ENCODE measurements around the gene HCN2.

DNA sequence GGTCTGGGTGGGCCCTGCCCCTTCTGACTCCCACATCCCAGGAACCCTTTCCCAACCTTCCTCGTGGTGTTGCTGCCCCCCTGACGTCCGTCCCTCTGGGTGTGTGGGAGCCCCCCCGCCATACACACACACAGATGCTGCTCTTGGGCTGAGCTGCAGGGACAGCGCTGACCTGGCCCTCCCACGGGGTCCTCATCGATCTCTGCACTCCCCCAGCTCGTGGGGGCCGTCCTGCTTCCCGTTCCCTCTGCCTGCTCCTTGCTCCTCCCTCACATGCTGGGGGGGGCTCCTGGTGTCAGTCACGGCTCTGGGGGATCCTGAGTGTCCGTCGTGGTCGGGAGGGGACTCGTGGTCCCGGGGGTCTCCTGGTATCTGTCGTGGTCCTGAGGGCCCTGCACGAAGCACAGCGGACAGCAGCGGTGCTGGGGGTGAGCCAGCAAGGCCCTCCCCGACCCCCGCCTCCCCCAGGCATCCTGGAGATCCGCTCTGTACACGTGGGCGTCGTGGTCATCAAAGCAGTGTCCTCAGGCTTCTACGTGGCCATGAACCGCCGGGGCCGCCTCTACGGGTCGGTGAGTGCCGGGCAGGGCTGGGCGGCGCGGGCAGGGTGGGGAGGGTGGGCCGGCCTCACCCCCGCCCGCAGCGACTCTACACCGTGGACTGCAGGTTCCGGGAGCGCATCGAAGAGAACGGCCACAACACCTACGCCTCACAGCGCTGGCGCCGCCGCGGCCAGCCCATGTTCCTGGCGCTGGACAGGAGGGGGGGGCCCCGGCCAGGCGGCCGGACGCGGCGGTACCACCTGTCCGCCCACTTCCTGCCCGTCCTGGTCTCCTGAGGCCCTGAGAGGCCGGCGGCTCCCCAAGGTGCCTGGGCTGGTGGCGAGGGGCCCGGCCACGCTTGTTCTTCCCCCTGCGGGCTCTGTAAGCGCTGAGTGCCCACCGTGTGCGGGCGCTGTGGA, 53.4 kb downstream of the HCN2 start:
- TF ChIP-seq, protein P1, sequence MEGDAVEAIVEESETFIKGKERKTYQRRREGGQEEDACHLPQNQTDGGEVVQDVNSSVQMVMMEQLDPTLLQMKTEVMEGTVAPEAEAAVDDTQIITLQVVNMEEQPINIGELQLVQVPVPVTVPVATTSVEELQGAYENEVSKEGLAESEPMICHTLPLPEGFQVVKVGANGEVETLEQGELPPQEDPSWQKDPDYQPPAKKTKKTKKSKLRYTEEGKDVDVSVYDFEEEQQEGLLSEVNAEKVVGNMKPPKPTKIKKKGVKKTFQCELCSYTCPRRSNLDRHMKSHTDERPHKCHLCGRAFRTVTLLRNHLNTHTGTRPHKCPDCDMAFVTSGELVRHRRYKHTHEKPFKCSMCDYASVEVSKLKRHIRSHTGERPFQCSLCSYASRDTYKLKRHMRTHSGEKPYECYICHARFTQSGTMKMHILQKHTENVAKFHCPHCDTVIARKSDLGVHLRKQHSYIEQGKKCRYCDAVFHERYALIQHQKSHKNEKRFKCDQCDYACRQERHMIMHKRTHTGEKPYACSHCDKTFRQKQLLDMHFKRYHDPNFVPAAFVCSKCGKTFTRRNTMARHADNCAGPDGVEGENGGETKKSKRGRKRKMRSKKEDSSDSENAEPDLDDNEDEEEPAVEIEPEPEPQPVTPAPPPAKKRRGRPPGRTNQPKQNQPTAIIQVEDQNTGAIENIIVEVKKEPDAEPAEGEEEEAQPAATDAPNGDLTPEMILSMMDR (IDR thresholded peaks at IDR 0.05; ENCODE audit: poor library complexity, severe bottlenecking) = no peak
- no peak for TF ChIP-seq POLR2AphosphoS5 (IDR thresholded peaks at IDR 0.05)

Data from neural cell (in vitro differentiated cells).